Glutamatergic neuron (in vitro differentiated cells): ENCODE results near the gene CLMN. TPM values are rescaled to one million over a fixed set of nuclear protein-coding genes. Genes with fewer than 3 reads are reported as not detected.

Experiments
- DNase-seq: peaks from one replicate; pipeline ENCODE4 v3.0.0; 2022
- H3K27ac Mint-ChIP-seq: one replicate; pipeline ENCODE4 v1.8.0; 2020; ENCODE audit warnings: mild to moderate bottlenecking, mixed read lengths, inconsistent platforms; ENCODE audit not compliant: unreplicated experiment
- H3K27me3 Mint-ChIP-seq: one replicate; pipeline ENCODE4 v1.8.0; 2020; ENCODE audit warnings: mild to moderate bottlenecking, moderate library complexity, mixed read lengths, inconsistent platforms; ENCODE audit not compliant: unreplicated experiment
- H3K36me3 Mint-ChIP-seq: one replicate; pipeline ENCODE4 v1.8.0; 2020; ENCODE audit warnings: mild to moderate bottlenecking, mixed read lengths, inconsistent platforms; ENCODE audit not compliant: unreplicated experiment
- H3K4me1 Mint-ChIP-seq: one replicate; pipeline ENCODE4 v1.8.0; 2020; ENCODE audit warnings: mild to moderate bottlenecking, low read depth, mixed read lengths, inconsistent platforms; ENCODE audit not compliant: unreplicated experiment
- H3K4me3 Mint-ChIP-seq: one replicate; pipeline ENCODE4 v1.8.0; 2020; ENCODE audit warnings: mild to moderate bottlenecking, mixed read lengths, inconsistent platforms; ENCODE audit not compliant: unreplicated experiment
- H3K9me3 Mint-ChIP-seq: one replicate; pipeline ENCODE4 v1.8.0; 2020; ENCODE audit warnings: mild to moderate bottlenecking, moderate library complexity, mixed read lengths, inconsistent platforms; ENCODE audit not compliant: unreplicated experiment
- total RNA-seq: library from RNA; stranded (reverse); fragmentation: NEBNext Ultra II Directional; extraction: Animal tissue kit (Norgen Biotek cat#: 25700); gene quantifications from one replicate; pipeline ENCODE4 v1.2.1, GENCODE V29; 2021; ENCODE audit not compliant: unreplicated experiment
- TF ChIP-seq, protein P1 (sequence below): fragments of 200-600 bp; sonication (generic); IDR thresholded peaks from one replicate; pipeline ENCODE4 v1.5.0; 2021; ENCODE audit not compliant: partially characterized antibody, unreplicated experiment

The CLMN gene
- total RNA-seq, 1 donor from 2014 or later, result 17.6 TPM

DNA sequence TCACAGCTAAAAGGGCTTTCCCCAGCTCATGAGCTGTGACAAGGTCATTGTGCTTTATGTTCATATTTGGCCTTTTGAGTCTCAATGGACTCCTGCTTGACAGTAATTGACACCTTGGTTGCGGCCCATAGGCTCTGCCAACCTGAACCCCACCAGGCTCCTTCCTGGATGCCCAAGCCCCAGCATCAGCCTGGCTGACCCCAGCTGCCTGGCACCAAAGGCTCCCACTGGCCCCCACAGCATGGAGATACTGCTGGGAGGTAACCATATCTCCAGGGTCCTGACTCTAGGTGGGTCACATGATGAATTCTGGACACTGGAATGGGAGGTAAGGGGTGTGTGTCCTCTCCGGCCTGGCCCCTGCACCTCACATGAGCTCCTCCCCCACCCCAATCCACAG lies 50.2 kb downstream of the CLMN start:
- DNase-seq, result no peak
- no peaks in the 10 kb centered on the region for H3K27me3 Mint-ChIP-seq
- H3K27ac Mint-ChIP-seq, result no peak overlapping the region

DNA sequence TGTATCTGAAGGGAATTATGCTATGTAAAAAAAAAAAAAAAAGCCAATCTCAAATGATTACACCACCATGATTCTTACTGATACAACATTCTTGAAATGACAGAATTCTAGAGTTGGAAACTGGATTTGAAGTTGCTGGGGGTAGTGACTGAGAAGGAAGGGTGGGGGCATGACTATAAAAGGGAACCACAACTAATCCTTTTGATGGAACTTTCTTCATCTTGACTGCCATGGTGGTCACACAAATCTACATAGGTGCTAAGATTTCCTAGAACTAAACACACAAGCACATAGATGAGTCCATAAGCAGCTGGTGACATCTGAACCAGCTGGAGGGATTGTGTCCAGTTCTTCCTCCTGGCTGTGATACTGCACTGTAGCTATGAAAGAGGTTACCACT lies 51.4 kb downstream of the CLMN start:
- no peak overlapping the region for H3K4me3 Mint-ChIP-seq
- no peak overlapping the region for H3K27ac Mint-ChIP-seq
- TF ChIP-seq, protein P1, sequence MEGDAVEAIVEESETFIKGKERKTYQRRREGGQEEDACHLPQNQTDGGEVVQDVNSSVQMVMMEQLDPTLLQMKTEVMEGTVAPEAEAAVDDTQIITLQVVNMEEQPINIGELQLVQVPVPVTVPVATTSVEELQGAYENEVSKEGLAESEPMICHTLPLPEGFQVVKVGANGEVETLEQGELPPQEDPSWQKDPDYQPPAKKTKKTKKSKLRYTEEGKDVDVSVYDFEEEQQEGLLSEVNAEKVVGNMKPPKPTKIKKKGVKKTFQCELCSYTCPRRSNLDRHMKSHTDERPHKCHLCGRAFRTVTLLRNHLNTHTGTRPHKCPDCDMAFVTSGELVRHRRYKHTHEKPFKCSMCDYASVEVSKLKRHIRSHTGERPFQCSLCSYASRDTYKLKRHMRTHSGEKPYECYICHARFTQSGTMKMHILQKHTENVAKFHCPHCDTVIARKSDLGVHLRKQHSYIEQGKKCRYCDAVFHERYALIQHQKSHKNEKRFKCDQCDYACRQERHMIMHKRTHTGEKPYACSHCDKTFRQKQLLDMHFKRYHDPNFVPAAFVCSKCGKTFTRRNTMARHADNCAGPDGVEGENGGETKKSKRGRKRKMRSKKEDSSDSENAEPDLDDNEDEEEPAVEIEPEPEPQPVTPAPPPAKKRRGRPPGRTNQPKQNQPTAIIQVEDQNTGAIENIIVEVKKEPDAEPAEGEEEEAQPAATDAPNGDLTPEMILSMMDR, result no peak
- no peaks in the 10 kb centered on the region for H3K27me3 Mint-ChIP-seq
- H3K4me1 Mint-ChIP-seq, result no peaks in the 10 kb centered on the region
- H3K36me3 Mint-ChIP-seq, result no peaks in the 10 kb centered on the region
- H3K9me3 Mint-ChIP-seq, result peaks cover 2% of the 10 kb centered on the region
- no peak for DNase-seq

More for the DNA sequence above, 50.2 kb downstream of the CLMN start:
- H3K4me3 Mint-ChIP-seq, result no peak overlapping the region
- H3K4me1 Mint-ChIP-seq, result no peaks in the 10 kb centered on the region
- H3K36me3 Mint-ChIP-seq, result no peaks in the 10 kb centered on the region
- H3K9me3 Mint-ChIP-seq, result peaks cover 2% of the 10 kb centered on the region
- TF ChIP-seq, protein P1, result no peak

GRCh38 chr14:95267306-95267705 lies 52.4 kb downstream of the CLMN start:
- H3K4me3 Mint-ChIP-seq, result no peak overlapping the region
- H3K27ac Mint-ChIP-seq, result no peak overlapping the region
- H3K27me3 Mint-ChIP-seq, result no peaks in the 10 kb centered on the region
- H3K36me3 Mint-ChIP-seq, result no peaks in the 10 kb centered on the region
- TF ChIP-seq, protein P1, result no peak
- H3K9me3 Mint-ChIP-seq, result peaks cover 2% of the 10 kb centered on the region
- DNase-seq, result no peak
- no peaks in the 10 kb centered on the region for H3K4me1 Mint-ChIP-seq

GRCh38 chr14:95265106-95266094 lies 54.3 kb downstream of the CLMN start:
- H3K4me1 Mint-ChIP-seq, result peaks cover 11% of the 10 kb centered on the region
- H3K36me3 Mint-ChIP-seq, result no peaks in the 10 kb centered on the region
- no peak overlapping the region for H3K27ac Mint-ChIP-seq
- TF ChIP-seq, protein P1, result no peak
- H3K9me3 Mint-ChIP-seq, result peaks cover 2% of the 10 kb centered on the region
- H3K27me3 Mint-ChIP-seq, result no peaks in the 10 kb centered on the region
- DNase-seq, result no peak
- no peak overlapping the region for H3K4me3 Mint-ChIP-seq
